GM19025 (cell line): ENCODE data around the gene DCLK3.

ENCODE experiments used
- ATAC-seq: cut with Tn5 transposase; IDR thresholded peaks from one replicate; pipeline ENCODE4 v1.9.1; 2021; ENCODE audit warnings: mild to moderate bottlenecking, low read depth, moderate library complexity; ENCODE audit not compliant: unreplicated experiment

Gene DCLK3, protein sequence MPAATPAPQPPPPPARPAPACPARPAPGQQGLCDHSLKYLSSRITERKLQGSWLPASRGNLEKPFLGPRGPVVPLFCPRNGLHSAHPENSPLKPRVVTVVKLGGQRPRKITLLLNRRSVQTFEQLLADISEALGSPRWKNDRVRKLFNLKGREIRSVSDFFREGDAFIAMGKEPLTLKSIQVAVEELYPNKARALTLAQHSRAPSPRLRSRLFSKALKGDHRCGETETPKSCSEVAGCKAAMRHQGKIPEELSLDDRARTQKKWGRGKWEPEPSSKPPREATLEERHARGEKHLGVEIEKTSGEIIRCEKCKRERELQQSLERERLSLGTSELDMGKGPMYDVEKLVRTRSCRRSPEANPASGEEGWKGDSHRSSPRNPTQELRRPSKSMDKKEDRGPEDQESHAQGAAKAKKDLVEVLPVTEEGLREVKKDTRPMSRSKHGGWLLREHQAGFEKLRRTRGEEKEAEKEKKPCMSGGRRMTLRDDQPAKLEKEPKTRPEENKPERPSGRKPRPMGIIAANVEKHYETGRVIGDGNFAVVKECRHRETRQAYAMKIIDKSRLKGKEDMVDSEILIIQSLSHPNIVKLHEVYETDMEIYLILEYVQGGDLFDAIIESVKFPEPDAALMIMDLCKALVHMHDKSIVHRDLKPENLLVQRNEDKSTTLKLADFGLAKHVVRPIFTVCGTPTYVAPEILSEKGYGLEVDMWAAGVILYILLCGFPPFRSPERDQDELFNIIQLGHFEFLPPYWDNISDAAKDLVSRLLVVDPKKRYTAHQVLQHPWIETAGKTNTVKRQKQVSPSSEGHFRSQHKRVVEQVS

DNA sequence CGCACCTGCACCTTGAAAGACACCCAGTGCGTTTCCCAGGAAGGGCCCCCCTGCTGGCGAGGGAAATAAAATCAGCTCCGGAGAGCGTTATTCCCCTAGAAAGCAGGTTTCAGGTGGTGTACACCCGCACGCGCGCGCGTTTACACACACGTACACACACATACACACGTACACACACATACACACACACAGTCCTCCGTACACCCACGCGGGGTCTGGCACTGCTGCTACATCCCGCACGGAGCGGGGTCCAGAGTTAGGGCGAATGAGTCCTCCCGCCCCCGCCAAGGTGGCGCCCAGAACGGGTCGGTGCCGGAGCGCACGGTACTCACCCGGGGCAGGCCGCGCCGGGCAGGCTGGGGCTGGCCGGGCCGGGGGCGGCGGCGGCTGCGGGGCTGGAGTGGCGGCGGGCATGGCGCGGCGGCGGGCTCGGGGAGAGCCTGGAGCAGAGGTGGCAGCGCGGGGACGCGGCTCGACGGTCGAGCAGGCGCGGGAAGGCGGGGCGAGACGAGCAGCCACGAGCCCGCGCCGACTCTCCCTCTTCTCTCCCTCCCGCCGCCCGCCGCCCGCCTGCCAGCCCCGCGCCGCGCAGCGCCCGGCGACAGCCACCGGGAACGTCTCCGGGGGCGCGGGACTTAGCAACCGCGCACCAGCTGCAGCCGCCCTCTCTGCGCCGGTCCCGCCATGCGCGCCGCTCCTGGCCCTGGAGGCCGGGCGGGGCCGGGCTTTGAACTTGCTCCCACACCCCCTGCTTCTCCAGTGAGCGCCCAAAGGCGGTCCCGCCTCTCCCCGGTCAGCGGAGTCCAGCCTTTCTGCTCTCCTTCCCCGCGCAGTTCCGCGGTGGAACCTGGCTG is at the start of gene DCLK3:
DCLK3 (minus strand) TSS at position 704 of the 854 bp plus-strand sequence; CDS start at position 414, 290 bp downstream.
- no peak for ATAC-seq

DNA sequence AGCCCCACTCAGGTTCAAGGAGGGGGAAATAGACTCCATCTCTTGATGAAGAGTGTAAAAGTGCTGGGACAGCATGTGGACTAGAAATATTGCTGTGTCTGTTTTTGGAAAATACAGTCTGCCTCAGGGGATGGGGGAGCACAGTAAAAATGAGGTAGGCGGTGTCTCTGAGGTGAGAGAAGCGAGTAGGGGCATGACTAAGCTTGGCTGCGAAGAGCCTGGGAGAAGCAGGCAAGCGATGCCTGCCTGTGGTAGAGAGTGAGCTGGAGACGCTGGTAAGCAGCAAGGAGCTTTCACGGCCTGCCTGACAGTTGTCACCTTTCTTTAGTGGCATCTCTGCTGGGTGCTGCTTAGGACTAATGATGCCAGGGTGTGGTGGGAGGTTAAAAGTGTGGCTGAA is 49.0 kb upstream of the DCLK3 start:
- ATAC-seq = no peak

DNA sequence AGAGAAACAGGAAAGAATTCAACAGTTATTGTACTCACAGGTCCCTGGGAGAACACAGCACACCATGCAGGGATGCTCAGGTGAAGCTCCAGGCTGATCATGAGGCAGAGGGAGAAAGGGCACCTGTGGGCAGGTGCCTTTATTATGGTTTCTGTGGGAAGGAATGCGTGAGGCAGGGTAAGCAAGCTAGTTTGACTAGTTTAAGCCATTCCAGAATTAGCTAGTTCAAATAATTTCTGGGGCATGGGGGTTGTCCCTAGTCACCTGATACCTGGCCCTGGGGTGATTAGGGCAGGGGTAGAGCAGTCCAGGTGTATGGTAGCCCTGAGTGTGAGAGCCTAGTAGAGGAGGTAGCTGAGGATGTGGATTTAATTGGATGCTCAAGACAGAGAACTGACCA is 47.9 kb upstream of the DCLK3 start:
- ATAC-seq = no peak

DNA sequence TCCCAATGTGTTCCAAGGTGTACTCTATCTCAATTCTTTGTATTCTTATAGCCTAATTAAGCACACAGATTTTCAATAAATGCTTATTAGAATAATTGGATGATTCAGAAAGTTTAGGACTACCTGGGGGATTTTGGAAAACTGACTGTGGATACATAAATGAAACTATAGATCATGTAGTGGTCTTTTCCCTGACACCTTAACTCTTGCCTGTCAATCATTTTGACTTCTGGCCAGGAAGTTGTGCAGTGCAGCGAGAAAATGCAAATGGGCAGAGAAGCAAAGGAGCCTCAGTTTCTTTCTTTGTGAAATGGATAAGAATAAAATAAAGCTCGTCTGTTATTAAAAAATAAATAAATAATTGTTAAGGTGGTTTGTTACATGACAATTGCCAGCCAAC is 47.4 kb upstream of the DCLK3 start:
- ATAC-seq = no peak

DNA sequence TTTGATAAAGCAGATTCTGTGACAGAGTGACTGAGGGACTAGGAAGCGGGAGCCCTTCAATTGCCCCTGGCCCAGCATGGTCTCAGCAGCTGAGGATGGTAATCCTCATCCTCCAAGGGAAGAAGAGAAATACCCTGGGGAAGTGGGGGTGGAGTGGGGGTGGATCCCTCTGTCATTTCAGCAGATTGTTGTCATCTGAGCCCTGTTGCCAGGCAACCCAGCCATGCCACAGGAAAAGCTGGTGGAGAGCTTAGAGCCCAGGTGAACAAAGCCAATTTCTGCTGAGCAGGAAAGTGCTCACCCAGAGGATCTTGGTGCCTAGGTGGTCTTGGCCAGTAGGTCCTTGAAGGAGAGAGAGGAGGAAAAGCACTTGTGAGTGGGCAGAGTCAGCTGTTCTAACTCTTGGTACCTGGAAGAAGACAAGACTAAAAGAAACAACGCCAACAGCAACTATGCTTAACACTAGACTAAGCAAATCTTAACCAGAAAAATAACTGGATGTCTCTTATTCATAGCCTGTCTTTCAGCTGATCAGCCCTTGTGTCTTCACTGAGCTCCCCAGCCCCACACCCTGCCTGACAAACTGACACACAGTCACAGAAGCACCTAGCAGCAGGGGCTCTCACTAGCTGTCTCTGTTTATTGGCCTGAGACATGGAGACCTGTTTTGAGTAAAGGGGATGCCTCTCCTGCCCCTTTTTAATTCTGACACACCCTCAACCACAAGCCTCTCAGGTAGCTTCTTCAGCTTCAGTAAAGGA is 40.1 kb upstream of the DCLK3 start:
- ATAC-seq = no peak

- no peak for ATAC-seq
Measured at GRCh38 chr3:36803091-36803791, 38.9 kb upstream of the DCLK3 start.

DNA sequence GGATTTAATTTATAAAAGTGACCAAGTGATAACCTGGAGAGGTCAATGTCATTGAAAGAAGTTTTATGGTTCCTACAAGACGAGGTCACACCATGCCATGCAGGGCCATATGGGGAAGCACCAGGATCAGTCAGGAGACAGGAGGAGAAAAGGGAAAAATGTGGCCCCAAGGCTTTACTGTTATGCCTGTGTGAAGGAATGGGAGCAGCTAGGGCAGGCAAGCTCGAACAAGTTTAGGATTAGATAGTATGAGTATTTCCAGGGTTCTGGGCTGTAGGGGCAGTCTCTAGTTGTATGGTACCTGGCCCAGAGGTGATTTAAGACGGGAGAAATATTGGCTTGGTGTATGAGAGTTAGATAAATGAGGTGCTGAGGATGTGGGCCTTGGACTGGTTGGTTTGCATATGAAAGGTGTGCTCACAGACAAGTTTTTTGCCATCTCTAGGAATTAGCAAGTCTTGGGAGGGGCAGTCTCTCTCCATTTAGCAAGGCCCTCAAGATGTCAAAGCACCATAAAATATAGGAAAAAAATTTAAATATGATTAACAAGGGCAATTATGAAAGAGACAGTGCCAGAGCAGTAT is 36.3 kb upstream of the DCLK3 start:
- no peak for ATAC-seq

DNA sequence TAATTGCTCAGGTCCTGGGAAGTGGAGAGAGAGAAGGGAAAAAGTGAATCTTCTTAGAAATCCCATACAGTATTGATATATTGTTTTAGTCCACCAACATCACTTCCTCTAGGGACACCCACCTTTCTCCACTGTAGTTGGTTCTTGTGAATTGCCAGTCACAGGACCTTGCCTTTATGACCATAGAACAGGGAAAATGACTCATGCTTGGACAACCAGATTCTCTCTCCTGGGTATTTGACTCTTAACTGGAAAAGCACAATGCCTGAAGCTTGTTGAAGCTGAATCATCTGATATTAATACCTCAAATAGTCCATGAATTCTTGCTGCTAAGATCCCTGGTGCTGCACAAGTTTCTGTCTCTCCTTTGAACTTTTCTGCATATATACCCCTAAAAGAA is 32.5 kb upstream of the DCLK3 start:
- no peak for ATAC-seq

GRCh38 chr3:36796161-36796560 is 31.8 kb upstream of the DCLK3 start:
- ATAC-seq = no peak

DNA sequence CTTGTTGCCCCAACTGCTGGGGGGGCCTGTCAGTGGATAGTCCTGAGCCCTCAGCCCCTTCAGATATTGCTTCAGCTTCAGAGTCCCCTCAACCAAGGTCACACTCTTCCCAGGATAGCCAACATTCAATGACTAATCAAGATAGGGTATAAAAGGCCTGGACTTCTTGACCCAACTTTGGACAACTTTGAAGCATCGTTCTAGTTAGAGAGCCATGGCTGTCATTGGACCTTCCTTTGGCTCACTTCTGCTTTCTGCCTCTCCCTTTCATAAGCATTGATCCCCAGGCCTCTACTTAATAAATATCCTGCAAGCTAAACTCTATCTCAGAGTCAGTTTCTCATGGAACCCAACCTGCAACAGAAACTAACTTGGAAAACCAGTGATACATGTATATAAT is 31.3 kb upstream of the DCLK3 start:
- ATAC-seq = no peak

GRCh38 chr3:36792342-36792741 is 28.0 kb upstream of the DCLK3 start:
- ATAC-seq = peak; percentile 52

DNA sequence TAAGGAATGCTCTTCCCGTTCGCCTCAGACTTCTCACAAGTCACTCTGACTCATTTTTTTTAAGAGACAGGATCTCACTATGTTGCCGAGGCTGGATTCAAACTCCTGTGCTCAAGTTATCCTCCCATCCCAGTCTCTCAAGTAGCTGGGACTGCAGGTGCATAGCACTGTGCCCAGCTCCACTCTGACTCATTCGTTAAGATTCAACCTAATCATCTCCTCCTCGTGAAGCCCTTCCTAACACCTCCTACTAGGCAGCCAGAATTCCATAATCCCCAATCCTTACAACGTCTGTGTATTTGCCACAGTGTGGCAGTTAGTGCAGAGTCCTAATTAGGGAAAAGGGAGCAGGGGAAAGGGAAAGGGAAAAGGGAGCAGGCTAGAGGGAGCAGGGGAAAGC is 26.4 kb upstream of the DCLK3 start:
- no peak for ATAC-seq

GRCh38 chr3:36786921-36787890 is 22.9 kb upstream of the DCLK3 start:
- no peak for ATAC-seq

DNA sequence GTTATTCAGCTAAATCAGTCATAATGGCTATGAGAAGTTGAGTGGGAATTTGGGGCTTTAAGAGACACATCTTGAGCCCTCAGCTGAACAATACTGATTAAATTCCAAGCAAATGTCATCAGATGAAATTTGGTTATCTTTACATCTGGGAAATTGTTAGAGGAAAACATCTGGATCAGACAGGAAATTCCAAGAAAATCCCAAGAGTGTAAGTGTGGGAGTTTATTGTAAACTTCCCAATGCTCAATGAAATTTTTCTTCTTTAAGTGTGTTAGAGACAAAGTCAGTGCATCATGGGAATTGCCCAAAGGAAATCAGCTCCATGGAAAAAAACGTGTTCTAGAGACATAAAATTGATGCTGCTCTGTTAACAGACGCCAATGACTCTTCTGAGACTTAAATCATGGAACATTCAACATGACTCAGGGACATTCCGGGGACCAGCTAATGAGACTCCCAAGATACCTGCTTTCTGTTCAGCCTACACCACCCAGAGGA is 19.8 kb upstream of the DCLK3 start:
- no peak for ATAC-seq

DNA sequence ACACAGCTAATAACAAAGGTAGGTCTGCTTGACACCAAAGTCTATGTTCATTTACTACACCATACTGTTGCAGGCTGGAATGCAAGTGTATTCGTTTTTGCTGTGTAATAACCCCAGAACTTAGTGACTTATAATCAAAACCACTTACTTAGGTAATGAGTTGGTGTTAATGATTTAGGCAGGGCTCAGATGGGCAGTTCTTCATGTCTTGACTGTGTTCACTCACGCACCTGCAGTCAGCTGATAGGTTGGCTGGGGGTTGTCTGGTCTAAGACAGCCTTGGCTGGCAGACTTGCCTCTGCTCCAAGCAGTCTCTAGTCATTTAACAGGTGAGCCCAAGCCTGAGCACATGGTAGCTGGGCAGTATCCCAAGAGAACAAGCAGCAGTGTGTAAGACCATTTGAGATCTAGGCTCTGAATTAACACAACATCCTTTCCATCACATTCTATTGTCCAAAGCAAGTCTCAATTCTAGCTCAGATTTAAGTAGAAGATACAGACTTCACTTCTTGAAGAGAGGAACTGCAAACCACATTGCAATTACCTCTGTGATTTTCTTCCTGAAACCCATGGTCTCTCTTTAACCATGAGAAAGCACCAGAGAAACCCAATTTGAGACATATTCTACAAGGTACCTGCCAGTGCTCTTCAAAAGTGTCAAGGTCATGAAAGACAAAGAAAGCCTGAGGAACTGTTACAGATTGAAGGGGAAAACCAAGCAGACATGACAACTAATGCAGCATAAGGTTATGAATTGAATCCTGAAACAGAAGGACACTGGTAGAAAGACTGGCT is 13.3 kb upstream of the DCLK3 start:
- ATAC-seq = peak; percentile 81

DNA sequence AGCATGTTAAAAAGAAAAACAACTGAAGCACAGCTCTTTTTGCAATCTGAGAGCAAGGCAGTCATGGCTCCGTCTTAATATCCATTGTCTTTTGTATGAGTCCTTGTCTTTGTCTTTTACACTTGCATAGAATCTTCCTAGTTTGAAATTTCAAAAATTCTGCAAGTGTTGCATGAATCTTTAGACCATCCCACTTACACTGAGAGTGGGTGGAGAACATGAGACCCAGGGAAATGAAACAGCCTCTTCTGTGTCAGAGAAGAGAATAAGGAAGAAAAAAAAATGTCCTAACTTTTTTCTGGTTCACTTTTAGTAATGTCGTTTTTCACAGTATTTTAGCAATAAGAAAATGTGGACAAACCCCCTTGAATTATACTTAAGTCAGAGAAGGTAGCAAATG is 12.1 kb upstream of the DCLK3 start:
- ATAC-seq = no peak

DNA sequence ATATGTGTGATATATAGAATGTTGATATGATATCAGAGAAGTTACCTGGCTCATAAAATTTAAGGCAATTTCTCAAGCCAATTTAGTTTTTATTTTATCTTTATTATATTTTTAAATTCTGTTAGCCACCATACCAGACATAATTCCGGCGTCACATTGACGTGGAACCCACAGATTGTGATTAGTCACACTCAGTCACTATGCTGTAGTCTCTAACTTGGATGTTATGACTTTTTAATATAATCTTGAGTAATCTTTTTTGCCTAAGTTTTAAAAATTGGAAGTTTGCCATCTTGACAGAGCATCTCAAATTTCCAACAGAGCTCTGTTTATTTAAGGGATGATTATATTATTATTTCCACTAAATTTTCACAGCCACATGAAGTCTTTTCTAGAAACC is 9.7 kb upstream of the DCLK3 start:
- ATAC-seq = no peak
